Measurements from ENCODE around the gene CHST11. TPM values are rescaled to one million over a fixed set of nuclear protein-coding genes. Genes with fewer than 3 reads are reported as not detected.

CHST11 gene
- total and polyA plus RNA-seq, 10 of the 15 experiments (the other 5 are each of a cell fraction or from before 2014, with no cell fraction given) = 1.9 to 38.1 (median 17.2) TPM

GRCh38 chr12:104419717-104420116 lies 37.0 kb upstream of the CHST11 start:
- no peak for DNase-seq (ENCODE audit: low read depth, low spot score)
- Histone ChIP-seq H3K36me3 (ENCODE audit: control insufficient read depth in 2 of 2, insufficient read depth in 2 of 2, low read length in 1 of 2) (no peaks in the 10 kb centered on the region), H3K4me2 (ENCODE audit: control insufficient read depth, insufficient read depth) (no peak overlapping the region), H3K9me3 (replicated peaks; ENCODE audit: control insufficient read depth, insufficient read depth, low read length) (peaks cover 2% of the 10 kb centered on the region; the same call in 2 of the 3 replicates), H3K27me3 (replicated peaks in 1 of 2; ENCODE audit: control insufficient read depth in 2 of 2, insufficient read depth in 2 of 2, low read length in 1 of 2) (no peaks in the 10 kb centered on the region), H3K27ac (ENCODE audit: control insufficient read depth, insufficient read depth) (no peak overlapping the region), H3K4me1 (ENCODE audit: control insufficient read depth, insufficient read depth, low read length) (no peaks in the 10 kb centered on the region), H3K9ac (ENCODE audit: control insufficient read depth, insufficient read depth, low read length) (no peak overlapping the region), H3K79me2 (ENCODE audit: control insufficient read depth, insufficient read depth, low read length) (no peaks in the 10 kb centered on the region), H3K4me3 (no peak overlapping the region), H2AFZ (ENCODE audit: control insufficient read depth, low read depth, low read length) (no peak overlapping the region), H4K20me1 (ENCODE audit: control insufficient read depth, insufficient read depth) (no peaks in the 10 kb centered on the region)
- TF ChIP-seq RAD51 (IDR thresholded peaks at IDR 0.05) (no peak), HCFC1 (IDR thresholded peaks at IDR 0.05; ENCODE audit: low read length) (no peak), NFYA (IDR thresholded peaks at IDR 0.05; ENCODE audit: borderline replicate concordance, low read depth, low read length) (no peak), CHD2 (IDR thresholded peaks at IDR 0.05; ENCODE audit: borderline replicate concordance, low read depth, low read length) (no peak), BACH1 (IDR thresholded peaks at IDR 0.05; ENCODE audit: borderline replicate concordance) (no peak), NR2F1 (conservative IDR thresholded peaks at IDR 0.05) (no peak), ZNF384 (IDR thresholded peaks at IDR 0.05; ENCODE audit: borderline replicate concordance, low read depth, low read length) (no peak), SMC3 (IDR thresholded peaks at IDR 0.05; ENCODE audit: borderline replicate concordance, low read length) (no peak), CREB1 (IDR thresholded peaks at IDR 0.05; ENCODE audit: low read depth) (no peak), PAX5 (IDR thresholded peaks at IDR 0.05; ENCODE audit: borderline replicate concordance, low read depth, low read length) (no peak), CREM (IDR thresholded peaks at IDR 0.05; ENCODE audit: low read depth) (no peak)
- TF ChIP-seq, protein P1, sequence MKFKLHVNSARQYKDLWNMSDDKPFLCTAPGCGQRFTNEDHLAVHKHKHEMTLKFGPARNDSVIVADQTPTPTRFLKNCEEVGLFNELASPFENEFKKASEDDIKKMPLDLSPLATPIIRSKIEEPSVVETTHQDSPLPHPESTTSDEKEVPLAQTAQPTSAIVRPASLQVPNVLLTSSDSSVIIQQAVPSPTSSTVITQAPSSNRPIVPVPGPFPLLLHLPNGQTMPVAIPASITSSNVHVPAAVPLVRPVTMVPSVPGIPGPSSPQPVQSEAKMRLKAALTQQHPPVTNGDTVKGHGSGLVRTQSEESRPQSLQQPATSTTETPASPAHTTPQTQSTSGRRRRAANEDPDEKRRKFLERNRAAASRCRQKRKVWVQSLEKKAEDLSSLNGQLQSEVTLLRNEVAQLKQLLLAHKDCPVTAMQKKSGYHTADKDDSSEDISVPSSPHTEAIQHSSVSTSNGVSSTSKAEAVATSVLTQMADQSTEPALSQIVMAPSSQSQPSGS (IDR thresholded peaks at IDR 0.05; ENCODE audit: low read length) = no peak
- ATAC-seq = no peak
- ChIA-PET CTCF (interaction anchor here (1.2 kb wide), 1 partner anchor 371 kb away, joined by 3 read pairs; no protein-coding TSS in a partner anchor), POLR2A (interaction anchor here (0.7 kb wide), 2 partner anchors 149 to 606 kb away, joined by 3 read pairs; no protein-coding TSS in a partner anchor), SMC1A (ENCODE audit: uncharacterized antibody, unreplicated experiment) (interaction anchor here (1.2 to 2.3 kb wide), 2 partner anchors 11 to 38 kb away, joined by 3 to 6 read pairs; no protein-coding TSS in a partner anchor), RAD21 (ENCODE audit: unreplicated experiment) (no interaction called here)
- WGBS (ENCODE audit: insufficient coverage, insufficient replicate concordance, low lambda C conversion rate, missing lambda C conversion rate) = 52% methylated on average over 2 of the region's 2 CpGs
- intact Hi-C loops (cut with micrococcal nuclease; ENCODE audit: unreplicated experiment) = no loop called here
- FAIRE-seq = no peak
- in situ Hi-C loops (cut with MboI) = no loop called here
- BruUV-seq (replicated peaks) = no TSS peak
